ENCODE results near the gene C10orf53.
"Not testable (repeated sequence)": the region's sequence is repeated elsewhere in the genome, so short reads cannot be mapped to it uniquely, and the experiment has no call there.

The C10orf53 gene

DNA sequence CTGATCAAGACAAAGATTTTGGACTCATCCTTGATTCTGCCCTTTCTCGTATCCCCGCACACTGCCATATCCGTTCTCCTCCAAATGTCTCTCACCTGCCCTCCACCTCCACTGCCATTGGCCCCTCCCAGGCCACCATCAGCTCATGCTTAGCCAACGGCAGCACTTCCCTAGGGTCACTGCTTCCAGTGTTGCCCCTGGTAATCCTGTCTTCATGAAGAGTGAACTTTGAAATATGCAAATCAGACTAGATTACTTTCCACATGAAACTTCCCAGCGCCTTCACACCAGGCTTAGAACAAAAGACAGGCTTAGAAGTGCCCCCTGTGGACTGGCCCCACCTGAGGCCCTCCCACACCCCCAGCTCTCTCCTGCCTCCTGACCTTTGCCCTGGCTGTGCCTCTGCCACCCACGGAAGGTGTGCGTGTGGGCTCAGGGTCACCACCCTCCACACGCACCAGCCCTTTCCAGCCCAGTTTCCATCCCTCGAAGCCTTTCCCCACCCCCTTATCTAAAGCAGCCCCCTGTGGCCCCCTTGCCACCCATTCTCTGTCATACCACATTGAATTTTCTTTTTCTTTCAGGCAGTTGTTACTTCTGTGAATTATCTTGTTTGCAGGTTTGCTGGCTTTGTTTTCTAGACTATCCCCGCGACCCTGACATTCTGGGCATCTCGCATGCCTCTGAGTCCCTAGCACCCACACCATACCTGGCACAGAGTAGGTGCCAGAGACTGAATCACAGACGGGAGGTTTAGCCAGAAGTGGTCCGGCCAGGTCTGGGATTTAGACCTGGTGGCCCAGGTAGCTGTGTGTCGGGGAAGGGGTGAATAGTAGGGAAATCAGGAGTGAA, 26.8 kb upstream of the C10orf53 start:
- no peak for DNase-seq

GRCh38 chr10:49653273-49653929, 26.1 kb upstream of the C10orf53 start:
- no peak for DNase-seq

GRCh38 chr10:49654036-49654693, 25.3 kb upstream of the C10orf53 start:
- no peak for DNase-seq

DNA sequence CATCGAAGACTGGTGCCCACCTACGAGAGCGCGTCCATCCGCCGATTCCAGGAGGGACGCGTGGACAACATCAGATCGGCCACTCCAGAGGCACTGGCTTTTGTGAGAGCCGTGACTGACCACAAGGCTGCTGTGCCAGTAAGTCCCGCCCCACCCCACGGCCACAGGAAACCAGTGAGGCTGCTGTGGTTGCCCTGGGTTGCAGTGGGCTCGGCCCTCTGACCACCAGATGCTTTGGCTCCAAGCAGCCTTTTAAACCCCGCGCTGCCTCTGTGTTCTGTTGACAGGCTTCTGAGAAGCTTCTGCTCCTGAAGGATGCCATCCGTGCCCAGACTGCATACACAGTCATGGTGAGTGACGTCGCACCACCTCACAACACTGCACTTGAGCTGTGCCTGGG, 24.4 kb upstream of the C10orf53 start:
- DNase-seq, result no peak

DNA sequence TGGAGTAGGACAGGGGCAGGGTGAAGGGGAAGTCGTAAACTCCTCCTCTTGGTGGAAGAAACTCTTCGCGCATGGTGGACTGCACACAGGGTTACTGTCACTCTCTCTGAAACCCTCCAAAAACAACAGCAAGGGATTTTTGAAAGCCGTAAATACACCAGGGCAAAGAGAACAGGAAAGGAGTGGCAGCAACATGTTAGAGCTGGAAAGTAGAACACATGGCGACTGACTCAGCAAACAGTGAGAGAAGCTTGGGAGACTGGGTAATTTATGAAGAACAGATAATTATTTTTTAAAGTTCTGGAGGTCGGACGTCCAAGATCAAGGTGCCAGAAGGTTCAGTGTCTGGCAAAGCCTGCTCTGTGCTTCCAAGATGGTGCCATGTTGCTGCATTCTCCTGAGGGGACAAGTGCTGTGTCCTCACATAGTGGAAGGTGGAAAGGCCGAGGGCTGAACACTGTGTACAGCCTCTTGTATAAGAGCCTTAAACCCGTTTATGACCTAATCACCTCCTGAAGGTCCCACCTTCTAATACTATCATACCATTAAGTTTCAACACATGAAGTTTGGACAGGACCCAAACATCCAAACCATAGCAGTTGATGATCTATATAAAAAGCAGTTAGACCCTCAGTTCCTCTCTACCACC, 22.5 kb upstream of the C10orf53 start:
- DNase-seq, result no peak

DNA sequence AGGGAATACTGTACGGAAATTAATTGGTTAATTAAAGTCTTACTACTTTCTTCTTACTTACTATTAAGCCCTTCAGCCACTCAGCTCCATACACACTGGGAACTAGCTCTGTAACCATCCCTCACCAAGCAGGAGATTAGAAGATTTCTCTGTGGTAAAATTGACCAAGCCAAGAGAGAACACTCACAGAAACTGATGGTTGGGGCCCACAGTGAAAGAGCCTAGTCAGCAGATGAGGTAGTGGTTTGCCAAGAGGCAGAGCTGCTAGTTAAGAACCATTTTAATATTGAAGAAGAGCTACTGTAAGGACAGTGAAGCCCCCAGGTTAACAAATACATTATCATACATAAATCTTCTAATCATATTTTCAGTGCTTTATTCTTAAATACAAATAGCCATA, 21.8 kb upstream of the C10orf53 start:
- no peak for DNase-seq

DNA sequence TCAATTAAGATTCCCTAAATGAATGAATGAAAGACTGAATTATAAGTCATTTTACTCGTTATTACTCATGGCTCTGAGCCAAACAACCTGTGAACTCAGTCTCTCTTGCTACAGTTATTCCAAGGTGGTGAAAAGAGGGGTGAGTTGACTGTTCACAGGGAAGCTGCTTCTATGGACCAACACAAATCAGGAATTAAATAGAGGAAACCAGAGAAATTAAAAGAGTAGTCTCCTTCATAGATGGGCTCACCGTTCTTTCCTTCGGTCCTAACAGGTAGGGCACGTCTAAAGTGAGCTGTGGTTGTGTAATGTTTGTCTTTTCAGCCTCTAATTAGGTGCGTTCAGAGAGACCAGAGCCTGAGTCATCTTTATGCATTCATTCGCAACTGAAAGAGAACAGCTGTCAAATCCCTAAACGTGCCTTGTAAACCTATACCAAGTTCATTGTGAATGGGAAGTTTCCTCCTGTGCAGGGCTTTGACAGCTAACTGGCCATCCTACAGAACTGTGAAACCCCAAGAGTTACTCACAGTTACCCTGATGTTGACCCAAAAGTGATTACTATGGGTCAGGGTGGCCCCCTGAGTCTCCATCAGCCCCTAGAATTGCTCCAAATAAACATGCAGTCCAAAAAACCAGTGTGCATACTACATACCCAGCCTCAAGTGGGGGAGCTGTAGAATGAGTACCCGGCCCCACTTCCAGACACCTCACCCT, 18.2 kb upstream of the C10orf53 start:
- DNase-seq, result no peak

DNA sequence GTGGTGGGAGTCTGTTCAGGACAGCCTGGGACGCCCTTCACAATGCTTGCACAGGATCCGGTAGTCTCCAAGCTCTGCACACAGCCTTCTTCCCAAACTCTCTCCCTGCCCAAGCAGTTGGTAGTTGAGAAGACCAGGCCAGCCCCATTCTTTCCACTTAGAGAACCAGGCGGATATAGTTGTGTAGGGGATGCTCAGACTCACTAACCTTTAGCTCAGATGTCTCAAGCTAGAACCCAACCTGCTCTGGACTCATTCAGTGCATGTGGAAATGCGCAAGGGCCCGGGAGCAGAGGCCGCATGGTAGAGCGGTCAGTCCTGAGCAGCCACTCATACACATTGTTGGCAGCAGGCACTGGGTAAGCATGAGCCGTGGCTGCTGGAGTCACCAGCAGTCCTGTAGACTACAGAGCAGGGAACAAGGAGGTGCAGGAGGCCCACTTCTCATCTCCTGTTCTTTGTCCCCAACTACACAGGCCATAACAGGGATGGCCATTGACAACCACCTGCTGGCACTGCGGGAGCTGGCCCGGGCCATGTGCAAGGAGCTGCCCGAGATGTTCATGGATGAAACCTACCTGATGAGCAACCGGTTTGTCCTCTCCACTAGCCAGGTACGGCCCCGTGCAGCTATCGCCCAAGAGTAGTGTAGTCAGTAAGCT, 17.2 kb upstream of the C10orf53 start:
- DNase-seq, result no peak

DNA sequence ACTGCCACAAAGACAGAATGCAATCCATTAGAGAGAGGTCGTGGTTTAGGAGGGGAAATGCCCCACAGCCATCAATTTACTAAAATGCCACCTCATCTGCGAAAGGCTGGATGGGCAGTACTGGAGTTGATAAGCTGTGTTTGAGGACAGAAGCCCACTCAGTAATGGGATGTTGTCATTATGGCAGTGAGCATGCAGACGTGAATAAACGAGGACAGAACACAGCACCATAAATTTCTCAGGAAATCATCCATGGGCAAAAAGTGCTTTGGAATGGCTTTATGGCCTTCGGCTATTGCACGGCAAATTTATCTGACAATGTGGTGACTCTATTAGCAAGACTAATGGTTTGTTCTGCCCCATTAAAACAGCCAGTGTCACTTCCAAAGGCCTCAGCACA, 15.9 kb upstream of the C10orf53 start:
- DNase-seq, result no peak

DNA sequence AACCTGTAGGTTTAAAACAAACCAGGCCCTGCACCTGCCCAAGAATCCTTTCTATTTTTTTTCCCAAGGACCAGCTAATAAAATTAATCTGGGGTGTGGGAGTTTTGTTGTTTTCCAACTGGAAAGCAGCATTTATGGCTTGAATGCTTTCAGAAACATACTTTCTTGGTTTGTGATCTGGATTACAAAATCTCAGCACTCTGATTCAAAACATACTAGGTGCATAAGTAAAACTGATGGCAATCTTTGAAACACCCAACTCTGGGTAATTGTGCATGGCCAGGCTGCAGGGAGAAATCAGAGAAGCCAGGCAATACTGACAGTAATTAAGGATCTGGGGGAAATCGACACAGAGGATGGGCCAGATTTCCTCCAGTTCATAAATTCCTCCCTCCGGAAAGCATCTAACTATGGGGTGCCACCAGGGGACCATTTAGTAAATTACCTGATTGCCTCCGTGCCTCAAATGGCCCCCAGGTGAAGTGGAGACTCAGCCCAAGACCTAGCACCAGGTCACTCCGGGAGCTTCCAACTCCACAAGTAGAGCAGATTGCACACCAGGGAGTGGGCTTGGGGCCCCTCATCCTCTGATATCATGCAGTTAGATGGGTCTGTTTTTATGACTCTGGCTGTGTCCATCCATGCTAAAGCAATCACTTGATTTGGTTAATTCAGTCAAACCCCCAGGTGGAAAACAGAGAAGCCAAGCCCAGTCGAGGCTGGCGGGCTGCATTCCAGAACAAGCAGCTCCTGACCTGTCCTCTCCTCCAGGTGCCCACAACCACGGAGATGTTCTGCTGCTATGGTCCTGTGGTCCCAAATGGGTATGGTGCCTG, 15.2 kb upstream of the C10orf53 start:
- no peak for DNase-seq

GRCh38 chr10:49664842-49665355, 14.6 kb upstream of the C10orf53 start:
- no peak for DNase-seq

DNA sequence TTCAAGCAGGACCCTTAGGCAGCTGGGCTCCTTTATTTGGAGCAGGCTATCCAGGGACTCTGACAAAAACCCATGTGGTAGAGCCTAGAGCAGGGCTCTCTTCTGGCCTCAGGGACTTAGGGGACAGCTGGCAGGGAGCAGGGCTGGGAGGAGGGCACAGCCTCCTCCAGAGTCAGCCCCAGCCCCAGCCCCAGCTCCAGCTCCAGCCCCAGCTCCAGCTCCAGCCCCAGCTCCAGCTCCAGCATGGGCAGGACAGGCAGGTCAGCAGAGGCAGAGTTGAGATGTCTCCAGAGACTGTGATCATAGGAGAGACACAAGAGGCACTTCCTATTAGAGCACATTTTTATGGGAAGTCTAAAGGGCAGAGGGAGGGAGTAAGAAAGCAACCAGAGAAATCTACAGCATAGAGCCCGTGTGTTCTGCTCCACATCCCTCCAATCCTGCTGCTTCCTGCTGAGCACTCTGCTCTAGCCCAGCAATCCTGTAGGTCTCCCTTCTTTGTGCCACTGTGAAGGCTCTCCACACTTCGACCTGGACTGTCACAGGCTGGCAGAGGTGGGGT, 13.3 kb upstream of the C10orf53 start:
- DNase-seq, result no peak

DNA sequence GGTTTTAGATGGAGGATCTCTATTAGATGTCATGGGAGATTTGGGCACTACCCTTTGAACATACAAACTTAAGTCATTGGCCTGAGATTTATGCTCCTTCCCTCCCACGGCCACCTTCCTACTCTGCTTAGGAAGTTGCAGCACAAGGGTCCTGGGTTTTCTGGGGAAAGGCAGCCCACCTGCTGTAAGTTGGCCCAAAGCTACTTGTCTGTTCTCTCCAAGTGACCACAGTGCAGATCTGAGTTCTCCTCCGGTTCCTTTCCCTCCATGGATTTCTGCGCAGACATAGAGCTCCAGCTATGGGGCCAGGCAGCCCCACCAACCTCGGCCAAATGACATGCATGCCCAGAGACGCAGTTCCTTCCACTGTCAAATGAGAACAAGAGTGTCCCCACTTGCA, 12.8 kb upstream of the C10orf53 start:
- DNase-seq, result no peak

- DNase-seq, result no peak
Measured at GRCh38 chr10:49667991-49668390, 11.5 kb upstream of the C10orf53 start.

DNA sequence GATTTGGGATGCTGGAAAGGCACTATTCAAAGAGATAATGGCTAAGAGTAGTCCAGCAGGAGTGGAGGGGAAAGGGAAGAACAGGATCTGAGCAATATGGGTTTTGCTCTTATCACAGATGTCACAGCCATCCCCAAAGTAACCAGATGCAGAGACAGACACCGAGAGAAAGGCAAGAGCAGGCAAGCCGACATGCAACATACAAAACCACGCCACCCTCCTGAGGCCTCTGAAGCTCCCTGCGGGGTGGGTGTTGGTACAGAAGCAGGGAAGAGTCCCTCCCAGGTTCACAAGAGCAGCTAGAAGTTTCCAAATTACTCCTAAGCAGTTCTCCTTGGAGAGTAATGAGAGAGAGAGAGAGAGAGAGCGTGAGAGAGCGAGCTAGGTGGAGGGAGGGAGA, 10.8 kb upstream of the C10orf53 start:
- DNase-seq, result no peak

DNA sequence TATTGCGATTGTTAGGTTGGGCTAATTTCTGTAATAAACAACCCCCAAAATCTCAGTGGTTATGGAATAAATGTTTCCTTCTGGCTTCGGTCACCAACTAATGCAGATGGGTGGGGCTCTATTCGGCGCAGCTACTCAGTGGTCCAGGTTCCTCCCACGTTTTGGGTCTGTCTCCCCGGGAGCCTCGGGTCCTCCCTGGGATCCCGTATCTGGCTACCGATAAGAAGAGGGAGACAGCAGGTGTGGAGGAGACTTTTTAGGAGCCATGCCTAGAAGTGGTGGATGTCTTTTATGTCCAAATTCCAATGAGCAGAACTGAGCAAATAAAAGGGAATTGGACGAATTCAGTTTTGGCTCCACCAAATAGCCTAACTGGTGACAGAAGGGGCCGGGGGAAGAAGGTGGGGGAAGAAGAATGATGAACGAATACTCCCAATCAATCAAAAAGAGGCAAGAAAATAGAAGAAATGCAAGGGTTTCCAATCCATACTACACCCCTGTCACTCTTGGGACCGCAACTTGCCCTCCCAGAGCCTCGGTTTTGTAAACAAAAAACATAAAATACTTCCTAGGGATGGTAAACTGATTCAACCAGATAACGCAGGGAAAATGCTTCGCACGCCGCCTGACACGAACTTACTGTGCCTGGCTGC, 498 bp upstream of the C10orf53 start:
- no peak for DNase-seq

DNA sequence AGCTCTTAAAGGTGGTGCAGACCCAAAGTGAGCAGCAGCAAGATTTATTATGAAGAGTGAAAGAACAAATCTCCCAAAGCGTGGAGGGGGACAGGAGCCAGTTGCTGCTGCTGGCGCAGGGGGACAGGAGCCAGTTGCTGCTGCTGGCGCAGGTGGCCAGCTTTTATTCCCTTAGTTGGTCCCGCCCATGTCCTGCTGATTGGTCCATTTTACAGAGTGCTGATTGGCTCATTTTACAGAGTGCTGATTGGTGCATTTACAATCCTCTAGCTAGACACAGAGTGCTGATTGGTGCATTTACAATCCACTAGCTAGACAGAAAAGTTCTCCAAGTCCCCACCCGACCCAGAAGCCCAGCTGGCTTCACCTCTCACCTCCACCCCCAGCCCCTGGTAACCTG, 3.0 kb downstream of the C10orf53 start:
- DNase-seq, result not testable (repeated sequence)

- DNase-seq, result no peak
Measured at GRCh38 chr10:49682879-49683278, 3.4 kb downstream of the C10orf53 start.

- DNase-seq, result no peak
Measured at GRCh38 chr10:49686651-49687050, 7.2 kb downstream of the C10orf53 start.

- DNase-seq, result no peak
Measured at GRCh38 chr10:49688261-49688846, 8.9 kb downstream of the C10orf53 start.

Data from right hindlimb (tissue), 1 donor.